ENCODE results near the gene F7.

GRCh38 chr13:113061796-113062425 lies 43.7 kb upstream of the F7 start:
- TF ChIP-seq EZH2phosphoT487 (IDR thresholded peaks at IDR 0.05; ENCODE audit: insufficient read depth, low read depth): no peak
- no peak for TF ChIP-seq EZH2 (IDR thresholded peaks at IDR 0.05; ENCODE audit: insufficient read depth, poor library complexity, severe bottlenecking)
